HepG2 (cell line): ENCODE measurements around the gene FAM43A. TPM values are rescaled to one million over a fixed set of nuclear protein-coding genes. Genes with fewer than 3 reads are reported as not detected.

Experiments used
- ARHGAP35 ChIP-seq: sonication (generic); formaldehyde crosslinking; IDR thresholded peaks from 2 replicates; pipeline ENCODE4 v1.9.0; 2022; ENCODE audit warnings: mild to moderate bottlenecking, inconsistent platforms, moderate library complexity, missing genetic modification reagents, borderline replicate concordance
- CERS6 ChIP-seq: sonication (generic); formaldehyde crosslinking; IDR thresholded peaks from 2 replicates; pipeline ENCODE4 v1.5.0; 2020; ENCODE audit warnings: missing genetic modification reagents
- CHCHD3 ChIP-seq: sonication (generic); formaldehyde crosslinking; IDR thresholded peaks from 2 replicates; pipeline ENCODE4 v1.8.0; 2022; ENCODE audit warnings: mild to moderate bottlenecking, missing genetic modification reagents, moderate library complexity
- ELF4 ChIP-seq: sonication (generic); formaldehyde crosslinking; IDR thresholded peaks from 2 replicates; pipeline ENCODE4 v1.5.0; 2020; ENCODE audit warnings: missing genetic modification reagents, mild to moderate bottlenecking, moderate library complexity, borderline replicate concordance
- ERF ChIP-seq: IDR thresholded peaks from 2 replicates; pipeline ENCODE4 v1.6.1; 2018; ENCODE audit warnings: missing biosample characterization, missing genetic modification reagents
- ETV5 ChIP-seq: IDR thresholded peaks from 2 replicates; pipeline ENCODE4 v1.6.1; 2018; ENCODE audit warnings: missing biosample characterization, missing genetic modification reagents, inconsistent platforms, borderline replicate concordance
- FOXJ3 ChIP-seq: sonication (generic); formaldehyde crosslinking; IDR thresholded peaks from 2 replicates; pipeline ENCODE4 v1.4.0; 2020; ENCODE audit warnings: missing genetic modification reagents, mild to moderate bottlenecking, borderline replicate concordance
- GABPB1 ChIP-seq: IDR thresholded peaks from 2 replicates; pipeline ENCODE4 v1.6.1; 2016; ENCODE audit warnings: mild to moderate bottlenecking, missing genetic modification reagents, moderate library complexity, missing compliant biosample characterization
- HBP1 ChIP-seq: IDR thresholded peaks from 2 replicates; pipeline ENCODE4 v1.6.1; 2016; ENCODE audit warnings: low read depth, control low read depth
- KLF9 ChIP-seq: IDR thresholded peaks from 2 replicates; pipeline ENCODE4 v1.6.1; 2016; ENCODE audit warnings: low read depth
- NCOA2 ChIP-seq: sonication (generic); formaldehyde crosslinking; IDR thresholded peaks from 2 replicates; pipeline ENCODE4 v1.8.0; 2022; ENCODE audit warnings: inconsistent platforms
- ONECUT2 ChIP-seq: sonication (generic); formaldehyde crosslinking; IDR thresholded peaks from 2 replicates; pipeline ENCODE4 v1.4.0; 2020; ENCODE audit warnings: missing genetic modification reagents
- PCBP2 ChIP-seq: fragments of 200-400 bp; formaldehyde crosslinking; optimal IDR thresholded peaks from 2 replicates; pipeline ENCODE3; 2018; ENCODE audit warnings: low read length, low read depth; ENCODE audit not compliant: poor library complexity, severe bottlenecking
- SIX4 ChIP-seq: sonication (generic); formaldehyde crosslinking; IDR thresholded peaks from 2 replicates; pipeline ENCODE4 v1.4.0; 2020; ENCODE audit warnings: missing genetic modification reagents
- TFDP2 ChIP-seq: sonication (generic); formaldehyde crosslinking; IDR thresholded peaks from 2 replicates; pipeline ENCODE4 v1.4.0; 2020; ENCODE audit warnings: missing genetic modification reagents
- ZBTB37 ChIP-seq: sonication (generic); formaldehyde crosslinking; IDR thresholded peaks from 2 replicates; pipeline ENCODE4 v1.4.0; 2020; ENCODE audit warnings: mild to moderate bottlenecking, missing genetic modification reagents
- ZNF12 ChIP-seq: sonication (generic); formaldehyde crosslinking; IDR thresholded peaks from 2 replicates; pipeline ENCODE4 v1.5.0; 2020; ENCODE audit warnings: missing genetic modification reagents
- ZNF33A ChIP-seq: sonication (generic); formaldehyde crosslinking; IDR thresholded peaks from 2 replicates; pipeline ENCODE4 v1.5.1; 2020; ENCODE audit warnings: missing genetic modification reagents, mild to moderate bottlenecking, moderate library complexity, borderline replicate concordance
- ZNF44 ChIP-seq: sonication (generic); formaldehyde crosslinking; IDR thresholded peaks from 2 replicates; pipeline ENCODE4 v1.5.1; 2020; ENCODE audit warnings: mild to moderate bottlenecking, missing genetic modification reagents
- ZNF501 ChIP-seq: sonication (generic); formaldehyde crosslinking; IDR thresholded peaks from 2 replicates; pipeline ENCODE4 v1.5.1; 2020; ENCODE audit warnings: mild to moderate bottlenecking, moderate library complexity, missing genetic modification reagents
- ZNF672 ChIP-seq: sonication (generic); formaldehyde crosslinking; IDR thresholded peaks from 2 replicates; pipeline ENCODE4 v1.8.1; 2022; ENCODE audit warnings: missing genetic modification reagents
- ZNF747 ChIP-seq: sonication (generic); formaldehyde crosslinking; IDR thresholded peaks from 2 replicates; pipeline ENCODE4 v1.8.1; 2023; ENCODE audit warnings: missing genetic modification reagents, mild to moderate bottlenecking, borderline replicate concordance
- polyA plus RNA-seq, 8 experiments: library from polyadenylated mRNA; depleted of rRNA in 3 of 8; stranded (reverse) in 7 of 8; unstranded in 1 of 8; fragments of >200 nt; fragmentation: Illumina TruSeq in 4 of 8; extraction: Trizol in 4 of 8; gene quantifications; 2 replicates each; pipeline versions ENCODE4 v1.2.1 to v1.2.3, GENCODE V29; 2011 to 2016; ENCODE audit warnings: low read depth in 4 of 8, missing spikeins in 1 of 8, mixed read lengths in 1 of 8; ENCODE audit not compliant: insufficient read depth in 1 of 8
- total RNA-seq, 5 experiments: library from RNA; depleted of rRNA; stranded (reverse); fragments of >200 nt; fragmentation: Illumina TruSeq; extraction: Trizol; gene quantifications; 2 replicates each; pipeline ENCODE4 v1.2.3, GENCODE V29; 2016; ENCODE audit warnings: low read depth in 1 of 5
- TF ChIP-seq, protein P1 (sequence below): IDR thresholded peaks from 2 replicates; pipeline ENCODE4 v1.6.1; 2016; ENCODE audit warnings: mild to moderate bottlenecking

The FAM43A gene
- total and polyA plus RNA-seq, 2 of the 13 experiments (the other 11 are each of a cell fraction or from before 2014, with no cell fraction given) = 0.91 to 1.8 TPM

GRCh38 chr3:194671900-194672808 is 13.5 kb upstream of the FAM43A start, which contains the start of gene LSG1 (continued):
- TF ChIP-seq NCOA2 = 0 out of 2 replicates have a peak, but pooled peaks have one; percentile 34
- TF ChIP-seq GABPB1 (CRISPR knock-in tag) = peak; percentile 96
- peak; percentile 79 for TF ChIP-seq KLF9 (CRISPR knock-in tag)
- TF ChIP-seq SIX4 (CRISPR knock-in tag) = 0 out of 2 replicates have a peak, but pooled peaks have one; percentile 17
- TF ChIP-seq TFDP2 (CRISPR knock-in tag) = peak; percentile 38; the same call in 1 of the 2 replicates
- TF ChIP-seq ETV5 (CRISPR knock-in tag) = peak; percentile 80
- TF ChIP-seq CERS6 (CRISPR knock-in tag) = no peak
- TF ChIP-seq ZNF672 = no peak
- peak; percentile 56; the same call in 1 of the 2 replicates for TF ChIP-seq ERF
- peak; percentile 86; the same call in 1 of the 2 replicates for TF ChIP-seq ZNF747 (CRISPR knock-in tag)
- peak; percentile 58 for TF ChIP-seq ONECUT2 (CRISPR knock-in tag)
- peak; percentile 13; the same call in 1 of the 2 replicates for TF ChIP-seq CHCHD3 (CRISPR knock-in tag)
- peak; percentile 60 for TF ChIP-seq HBP1 (CRISPR knock-in tag)
- peak; percentile 33; the same call in 1 of the 2 replicates for TF ChIP-seq FOXJ3 (CRISPR knock-in tag)
- peak; percentile 24; the same call in 1 of the 2 replicates for TF ChIP-seq ARHGAP35 (CRISPR knock-in tag)
- TF ChIP-seq ZBTB37 (CRISPR knock-in tag) = no peak
- no peak for TF ChIP-seq ZNF44 (CRISPR knock-in tag)
- TF ChIP-seq, protein P1, sequence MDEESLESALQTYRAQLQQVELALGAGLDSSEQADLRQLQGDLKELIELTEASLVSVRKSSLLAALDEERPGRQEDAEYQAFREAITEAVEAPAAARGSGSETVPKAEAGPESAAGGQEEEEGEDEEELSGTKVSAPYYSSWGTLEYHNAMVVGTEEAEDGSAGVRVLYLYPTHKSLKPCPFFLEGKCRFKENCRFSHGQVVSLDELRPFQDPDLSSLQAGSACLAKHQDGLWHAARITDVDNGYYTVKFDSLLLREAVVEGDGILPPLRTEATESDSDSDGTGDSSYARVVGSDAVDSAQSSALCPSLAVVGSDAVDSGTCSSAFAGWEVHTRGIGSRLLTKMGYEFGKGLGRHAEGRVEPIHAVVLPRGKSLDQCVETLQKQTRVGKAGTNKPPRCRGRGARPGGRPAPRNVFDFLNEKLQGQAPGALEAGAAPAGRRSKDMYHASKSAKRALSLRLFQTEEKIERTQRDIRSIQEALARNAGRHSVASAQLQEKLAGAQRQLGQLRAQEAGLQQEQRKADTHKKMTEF (CRISPR knock-in tag) = peak; percentile 91
- no peak for TF ChIP-seq PCBP2
- peak; percentile 86; the same call in 1 of the 2 replicates for TF ChIP-seq ZNF33A (CRISPR knock-in tag)
- peak; percentile 82 for TF ChIP-seq ZNF501 (CRISPR knock-in tag)
- TF ChIP-seq ZNF12 (CRISPR knock-in tag) = no peak
- peak; percentile 97 for TF ChIP-seq ELF4 (CRISPR knock-in tag)
